SK-N-MC (cell line): ENCODE measurements around the gene CCDC142.

Source experiments
- DNase-seq: peaks from one replicate; pipeline ENCODE4 v3.0.0-alpha.2; 2011; ENCODE audit warnings: low read depth, low spot score
- H3K27ac ChIP-seq: fragments of 200-600 bp; sonication (generic); 2 replicates; pipeline ENCODE4 v1.5.1; 2016; ENCODE audit warnings: mixed run types
- H3K36me3 ChIP-seq: fragments of 200-600 bp; sonication (generic); 2 replicates; pipeline ENCODE4 v1.6.1; 2017; ENCODE audit warnings: antibody characterized with exemption, low read length, mixed read lengths; ENCODE audit not compliant: insufficient read depth
- H3K4me3 ChIP-seq: fragments of 200-600 bp; sonication (generic); 2 replicates; pipeline ENCODE4 v1.5.1; 2016
- H3K9ac ChIP-seq: fragments of 200-600 bp; sonication (generic); 2 replicates; pipeline ENCODE4 v1.8.0; 2017; ENCODE audit warnings: mixed run types, mixed read lengths; ENCODE audit not compliant: insufficient read length
- H3K9me3 ChIP-seq: fragments of 200-600 bp; sonication (generic); 2 replicates; pipeline ENCODE4 v1.6.1; 2017; ENCODE audit warnings: low read depth, mild to moderate bottlenecking, antibody characterized with exemption, low read length, moderate library complexity, mixed read lengths
- EZH2 ChIP-seq: fragments of 200-600 bp; sonication (generic); IDR thresholded peaks from one replicate; pipeline ENCODE4 v1.6.1; 2017; ENCODE audit warnings: antibody characterized with exemption
- FOXP2 ChIP-seq: optimal IDR thresholded peaks from 2 replicates; pipeline ENCODE3; 2011; ENCODE audit warnings: mild to moderate bottlenecking, moderate library complexity; ENCODE audit not compliant: insufficient read depth; ENCODE audit errors: extremely low read length, control extremely low read depth
- POLR2AphosphoS5 ChIP-seq: IDR thresholded peaks from 2 replicates; pipeline ENCODE4 v1.6.1; 2012; ENCODE audit warnings: mild to moderate bottlenecking, low read depth, low read length, borderline replicate concordance

The CCDC142 gene

DNA sequence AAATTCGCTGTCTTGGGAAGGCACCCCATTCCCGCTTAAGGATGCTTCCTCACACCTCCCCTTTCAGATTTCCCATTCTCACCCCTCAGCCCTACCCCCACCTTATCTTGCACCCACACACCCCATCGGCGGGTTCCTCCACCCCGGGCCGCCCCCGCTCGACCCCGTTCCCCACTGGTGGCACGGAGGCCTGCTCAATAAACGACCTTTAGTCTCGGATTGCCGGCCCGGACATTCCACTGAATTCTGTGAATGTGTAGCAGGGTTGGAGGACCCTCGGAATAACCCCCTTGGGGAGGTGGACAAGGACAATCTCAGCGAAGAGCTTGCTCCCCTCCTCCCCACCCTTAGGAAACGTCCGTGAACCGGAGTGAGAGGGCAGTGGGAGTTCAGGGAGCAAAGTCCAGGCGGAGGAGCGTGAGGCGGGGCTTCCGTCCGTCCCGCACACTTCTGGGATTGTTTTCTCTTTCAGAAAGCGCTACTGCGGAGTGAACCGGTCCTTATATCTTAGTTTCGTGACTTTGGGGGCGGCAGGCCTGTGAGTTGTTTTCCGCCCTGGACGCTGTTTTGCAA, 19.4 kb upstream of the CCDC142 start:
- DNase-seq = no peak
- Histone ChIP-seq H3K4me3 (no peak overlapping the region), H3K9ac (no peak overlapping the region), H3K9me3 (no peaks in the 10 kb centered on the region), H3K27ac (no peak overlapping the region), H3K36me3 (peaks cover 17% of the 10 kb centered on the region)
- no peak for TF ChIP-seq POLR2AphosphoS5
- TF ChIP-seq FOXP2 = no peak
- no peak for TF ChIP-seq EZH2

DNA sequence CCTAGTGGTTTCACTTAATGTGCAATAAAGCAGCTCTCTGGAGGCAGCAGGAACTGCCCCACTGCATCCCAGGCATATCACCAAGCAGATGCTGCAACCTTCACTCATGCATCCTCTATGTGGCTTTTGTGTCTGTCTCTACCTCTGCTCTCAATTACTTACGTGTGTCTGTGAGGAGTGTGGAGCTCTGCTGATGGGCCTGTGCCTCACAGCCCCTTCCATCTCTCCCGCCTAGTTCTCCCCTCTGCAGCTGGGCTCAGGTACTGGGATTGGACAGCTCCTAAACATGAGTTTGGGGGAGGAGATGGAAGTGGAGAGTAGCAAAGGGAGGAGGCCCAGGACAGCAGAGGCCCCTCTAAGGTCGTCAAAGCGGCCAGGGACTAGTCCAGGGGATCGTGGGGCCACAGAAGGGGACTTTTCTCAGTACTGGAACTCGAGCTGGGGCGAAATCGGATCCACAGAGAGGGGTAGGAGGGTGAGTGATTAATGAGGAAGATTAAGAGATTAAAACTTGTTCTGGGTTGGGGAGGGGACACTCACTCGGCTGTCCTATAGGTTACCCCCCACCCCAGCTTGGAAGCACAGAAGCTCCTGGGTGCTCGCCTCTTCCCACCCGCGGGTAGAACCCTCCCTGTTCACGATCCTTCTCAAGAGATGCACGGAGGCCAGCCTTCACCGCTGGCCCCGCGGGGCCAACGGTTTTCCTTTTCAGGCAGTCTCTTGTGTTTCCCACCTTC, 18.7 kb upstream of the CCDC142 start:
- Histone ChIP-seq H3K4me3 (no peak overlapping the region), H3K9me3 (no peaks in the 10 kb centered on the region), H3K9ac (no peak overlapping the region), H3K27ac (no peak overlapping the region), H3K36me3 (peaks cover 14% of the 10 kb centered on the region)
- no peak for TF ChIP-seq FOXP2
- no peak for TF ChIP-seq EZH2
- TF ChIP-seq POLR2AphosphoS5 = no peak
- no peak for DNase-seq

DNA sequence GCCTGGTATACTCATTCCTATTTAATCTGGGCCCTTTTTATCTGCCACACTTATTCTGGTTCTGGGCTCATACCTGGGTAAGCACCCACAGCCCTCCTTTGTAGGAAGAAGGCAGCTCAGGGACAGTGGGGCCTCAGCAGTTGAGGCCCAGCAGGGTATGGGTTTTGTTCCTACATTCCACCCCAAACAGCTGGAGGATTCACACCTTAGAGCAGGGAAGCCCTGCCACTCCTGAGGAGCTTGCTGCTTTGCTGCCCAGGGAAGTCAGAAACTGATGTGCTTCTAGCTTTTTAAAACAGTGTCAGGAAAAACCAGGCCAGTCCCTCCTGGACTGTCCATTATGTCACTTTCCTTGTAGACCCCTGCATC, 17.8 kb upstream of the CCDC142 start:
- Histone ChIP-seq H3K9me3 (no peaks in the 10 kb centered on the region), H3K9ac (no peak overlapping the region), H3K36me3 (peaks cover 7% of the 10 kb centered on the region), H3K27ac (no peak overlapping the region), H3K4me3 (no peak overlapping the region)
- no peak for TF ChIP-seq EZH2
- no peak for TF ChIP-seq FOXP2
- TF ChIP-seq POLR2AphosphoS5 = no peak
- DNase-seq = no peak

DNA sequence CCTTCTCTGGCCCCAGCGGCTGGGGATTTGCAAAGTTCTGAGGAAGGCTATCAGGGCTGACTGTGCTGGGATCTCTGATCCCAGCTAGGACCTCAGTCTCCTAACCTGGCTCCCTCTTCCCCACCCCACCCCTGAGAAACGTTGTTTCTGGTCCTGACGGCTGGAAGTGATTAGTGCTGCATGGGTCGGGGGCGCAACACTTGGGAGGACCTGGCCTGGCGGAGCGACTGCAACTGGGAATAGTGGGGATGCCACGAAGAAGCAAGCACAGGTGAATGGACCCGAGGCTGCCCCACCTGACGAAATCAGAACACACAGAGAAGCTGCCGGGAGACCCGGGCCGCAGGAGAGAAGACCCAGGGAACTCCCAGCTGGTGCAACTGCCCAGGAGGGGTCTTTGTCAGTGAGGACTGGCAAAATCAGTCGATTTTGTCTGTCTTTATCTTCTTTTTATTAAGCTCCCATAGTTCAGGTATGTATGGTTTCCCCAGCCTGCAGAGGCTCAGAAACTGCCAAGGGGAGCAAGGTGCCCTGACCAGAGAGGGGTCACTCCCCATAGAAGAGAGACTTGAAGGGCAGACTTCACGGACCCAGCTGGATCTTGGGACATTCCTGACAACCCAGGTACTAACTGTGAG, 17.3 kb upstream of the CCDC142 start:
- Histone ChIP-seq H3K36me3 (peaks cover 2% of the 10 kb centered on the region), H3K4me3 (peak overlapping the region; percentile 81), H3K27ac (no peak overlapping the region), H3K9me3 (no peaks in the 10 kb centered on the region), H3K9ac (no peak overlapping the region)
- no peak for DNase-seq
- TF ChIP-seq POLR2AphosphoS5 (no peak), EZH2 (no peak), FOXP2 (no peak)

DNA sequence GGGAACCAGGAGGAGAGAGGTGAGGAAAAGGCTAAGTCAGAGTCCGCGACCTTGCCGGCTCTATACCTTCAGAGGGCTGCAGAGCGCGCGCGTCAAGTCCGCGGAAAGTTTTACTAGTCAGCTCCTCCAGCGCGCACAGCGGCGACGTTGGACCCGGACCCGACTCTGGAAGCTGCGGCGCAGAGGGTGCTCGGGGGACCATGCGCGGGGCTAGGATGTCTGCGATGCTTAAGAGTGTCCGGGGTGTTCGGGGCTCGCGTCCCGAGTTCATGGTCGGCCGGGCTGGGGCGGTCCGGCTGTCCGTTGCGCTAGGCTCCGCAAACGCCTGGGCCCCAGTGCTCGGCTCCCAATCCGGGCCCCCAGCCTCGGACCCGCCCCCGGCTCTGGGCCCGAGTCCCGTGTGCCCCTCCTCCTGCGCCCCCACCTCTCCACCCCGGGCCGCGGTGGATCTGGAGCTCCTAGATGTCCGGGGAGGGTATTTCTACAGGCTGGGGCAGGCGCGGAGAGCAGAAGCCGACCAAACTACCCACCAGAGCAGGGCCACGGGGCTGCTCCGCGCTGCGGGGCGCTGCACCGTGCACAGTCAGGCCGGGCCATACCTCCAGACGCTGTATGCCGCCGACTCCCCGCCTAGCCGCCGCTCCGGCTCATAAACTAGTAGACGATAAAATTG, 16.6 kb upstream of the CCDC142 start, which contains the start of gene LBX2:
TSS of gene LBX2 (minus strand) at position 337 of the 673 bp plus-strand sequence. CDS start at position 271, 66 bp downstream.
- H3K36me3 ChIP-seq = no peaks in the 10 kb centered on the region
- TF ChIP-seq EZH2 (no peak), POLR2AphosphoS5 (no peak), FOXP2 (no peak)
- H3K9me3 ChIP-seq = no peaks in the 10 kb centered on the region
- peak within 1 kb of the TSS; percentile 64 for H3K9ac ChIP-seq
- H3K4me3 ChIP-seq = peak within 1 kb of the TSS; percentile 81
- DNase-seq = no peak
- no peak within 1 kb of the TSS for H3K27ac ChIP-seq

DNA sequence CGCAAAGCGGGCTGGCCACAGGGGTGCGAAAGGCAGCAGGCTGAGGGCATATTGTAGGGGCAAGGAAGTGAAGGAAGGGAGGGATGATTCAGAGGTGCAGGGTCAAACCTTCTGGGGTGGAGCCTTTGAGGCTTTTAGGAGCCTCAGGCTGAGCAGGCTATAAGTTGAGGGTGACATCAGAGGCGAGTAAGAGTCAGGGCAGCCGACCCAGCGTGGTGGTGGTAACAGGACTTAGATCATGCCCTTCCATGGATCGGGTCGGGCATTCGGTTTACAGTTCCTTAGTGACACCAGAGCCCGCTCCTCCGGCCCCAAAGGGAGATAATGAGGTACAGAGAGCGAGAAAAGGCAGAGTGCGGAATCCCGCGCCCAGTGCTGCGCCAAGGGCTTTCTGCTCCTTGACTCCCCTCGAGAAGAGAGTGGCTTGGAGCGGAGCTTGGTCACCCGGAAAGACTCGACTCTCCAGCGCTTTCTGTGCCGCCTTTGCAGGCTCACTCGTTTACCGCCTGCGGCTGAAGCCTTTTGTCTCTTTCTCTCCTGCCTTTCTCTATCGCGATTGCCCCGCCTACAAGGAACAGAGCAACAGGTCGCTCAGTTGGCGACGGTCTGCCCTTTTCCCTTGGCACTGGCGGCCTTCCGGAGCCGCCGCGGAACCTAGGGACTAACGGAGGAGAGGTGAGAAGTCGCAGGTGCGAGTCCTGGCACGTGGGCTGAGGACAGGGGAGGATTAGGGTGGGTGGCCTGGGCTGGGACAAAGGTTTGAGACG, 15.9 kb upstream of the CCDC142 start:
- Histone ChIP-seq H3K36me3 (no peaks in the 10 kb centered on the region), H3K9me3 (no peaks in the 10 kb centered on the region), H3K27ac (no peak overlapping the region), H3K9ac (peak overlapping the region; percentile 64), H3K4me3 (peak overlapping the region; percentile 81)
- TF ChIP-seq POLR2AphosphoS5 (no peak; the same call in 1 of the 2 replicates), FOXP2 (no peak), EZH2 (no peak)
- no peak for DNase-seq

DNA sequence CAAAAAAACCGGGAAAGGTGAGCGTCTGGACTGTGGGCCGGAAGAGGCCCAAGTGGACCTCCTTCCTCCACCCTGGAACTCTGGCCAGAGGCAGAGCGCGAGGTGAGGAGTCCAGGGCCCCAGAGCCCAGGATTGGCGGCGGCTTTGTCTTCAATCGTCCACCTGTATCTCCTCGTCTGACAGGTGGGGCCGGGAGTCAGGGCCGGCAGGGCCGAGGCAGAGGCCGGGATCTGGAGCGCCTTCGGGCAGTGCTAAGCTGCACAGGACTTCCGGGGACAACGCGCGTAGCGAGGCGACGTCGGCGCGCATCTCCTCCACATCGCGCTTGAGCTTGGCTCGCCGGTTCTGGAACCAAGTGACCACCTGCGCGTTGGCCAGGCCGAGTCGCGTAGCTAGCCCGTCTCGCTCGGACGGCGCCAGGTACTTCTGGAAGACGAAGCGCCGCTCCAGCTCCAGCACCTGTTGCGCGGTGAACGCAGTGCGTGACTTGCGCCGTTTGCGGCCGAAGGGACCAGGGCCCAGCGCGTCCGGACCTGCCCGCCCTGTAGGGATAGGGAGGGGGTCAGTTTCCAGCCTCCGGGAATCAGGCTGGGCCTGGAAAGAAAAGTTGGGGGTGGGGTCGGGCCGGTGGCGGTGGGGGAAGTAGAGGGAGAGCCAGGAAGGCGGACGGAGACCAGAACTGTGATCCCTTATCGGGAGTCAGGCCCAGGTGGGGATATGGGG, 15.1 kb upstream of the CCDC142 start:
- Histone ChIP-seq H3K9me3 (no peaks in the 10 kb centered on the region), H3K36me3 (no peaks in the 10 kb centered on the region; the same call in 1 of the 2 replicates), H3K27ac (no peak overlapping the region), H3K9ac (no peak overlapping the region), H3K4me3 (no peak overlapping the region)
- no peak for DNase-seq
- TF ChIP-seq EZH2 (no peak), POLR2AphosphoS5 (no peak), FOXP2 (no peak)

DNA sequence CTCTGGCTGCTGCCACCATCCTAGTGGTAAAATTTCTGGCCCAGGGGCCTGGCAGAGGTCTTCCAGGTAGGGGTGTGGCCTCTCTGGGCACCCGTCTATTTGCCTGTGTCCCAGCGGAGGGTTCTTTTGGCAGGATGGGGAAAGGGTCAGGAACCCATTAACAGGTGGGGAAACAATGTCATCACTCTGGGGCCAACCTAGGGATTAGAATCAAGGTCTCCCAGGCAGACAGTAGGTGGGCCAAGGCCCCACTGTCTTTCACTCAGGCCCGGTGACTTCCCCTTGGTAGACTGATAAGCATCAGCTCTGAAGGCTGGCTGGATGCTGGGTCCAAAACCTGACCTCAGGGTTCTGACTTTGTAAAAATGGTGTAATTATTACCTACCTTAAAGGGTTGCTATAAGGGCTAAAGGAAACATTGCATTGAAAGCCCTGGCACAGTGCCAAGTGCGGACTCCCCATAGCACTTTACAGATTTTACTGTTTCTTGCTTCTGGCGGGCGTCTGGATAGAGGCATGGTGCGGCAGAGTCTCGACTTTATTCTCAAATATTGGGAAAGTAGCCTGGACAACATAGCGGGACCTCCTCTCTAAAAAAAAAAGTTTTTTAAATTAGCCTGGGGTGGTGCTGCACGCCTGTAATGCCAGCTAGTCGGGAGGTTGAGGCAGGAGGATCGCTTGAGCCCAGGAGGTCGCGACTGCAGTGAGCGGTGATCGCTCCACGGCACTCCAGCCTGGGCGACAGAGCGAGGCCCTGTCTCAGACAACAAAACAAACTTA, 14.4 kb upstream of the CCDC142 start:
- no peaks in the 10 kb centered on the region for H3K9me3 ChIP-seq
- TF ChIP-seq FOXP2 (no peak), EZH2 (no peak), POLR2AphosphoS5 (no peak)

More for the DNA sequence above, 14.4 kb upstream of the CCDC142 start:
- peaks cover under 1% of the 10 kb centered on the region; the same call in 1 of the 2 replicates for H3K36me3 ChIP-seq
- no peak overlapping the region for H3K9ac ChIP-seq
- H3K4me3 ChIP-seq = no peak overlapping the region
- DNase-seq = no peak
- H3K27ac ChIP-seq = no peak overlapping the region
